BLaER1 (cell line): Measurements from ENCODE around the gene ZDHHC21.

Source experiments
- H3K27ac ChIP-seq: shearing (Covaris generic); formaldehyde crosslinking; 2 replicates; pipeline ENCODE4 v1.8.1; 2022
- H3K27me3 ChIP-seq: shearing (Covaris generic); formaldehyde crosslinking; 2 replicates; pipeline ENCODE4 v1.8.1; 2022
- H3K36me3 ChIP-seq: shearing (Covaris generic); formaldehyde crosslinking; 2 replicates; pipeline ENCODE4 v1.8.1; 2022
- H3K4me1 ChIP-seq: shearing (Covaris generic); formaldehyde crosslinking; 2 replicates; pipeline ENCODE4 v1.8.1; 2022
- H3K4me2 ChIP-seq: shearing (Covaris generic); formaldehyde crosslinking; 2 replicates; pipeline ENCODE4 v1.8.1; 2022
- H3K4me3 ChIP-seq: shearing (Covaris generic); formaldehyde crosslinking; 2 replicates; pipeline ENCODE4 v1.8.1; 2022
- H3K9ac ChIP-seq: shearing (Covaris generic); formaldehyde crosslinking; 2 replicates; pipeline ENCODE4 v1.8.1; 2022
- H3K9me3 ChIP-seq: shearing (Covaris generic); formaldehyde crosslinking; 2 replicates; pipeline ENCODE4 v1.8.1; 2022
- H4K20me1 ChIP-seq: shearing (Covaris generic); formaldehyde crosslinking; 2 replicates; pipeline ENCODE4 v1.8.1; 2022
- Cebpa-rat ChIP-seq: shearing (Covaris generic); IDR thresholded peaks from 2 replicates; pipeline ENCODE4 v1.8.1; 2022

ZDHHC21 gene

GRCh38 chr9:14661421-14662059 lies 31.7 kb downstream of the ZDHHC21 start:
- TF ChIP-seq Cebpa-rat = no peak
- H3K9ac ChIP-seq = no peak overlapping the region
- no peaks in the 10 kb centered on the region for H3K4me1 ChIP-seq
- H3K4me3 ChIP-seq = no peak overlapping the region
- no peaks in the 10 kb centered on the region for H3K27me3 ChIP-seq
- H3K9me3 ChIP-seq = no peaks in the 10 kb centered on the region
- peaks cover 4% of the 10 kb centered on the region; the same call in 1 of the 2 replicates for H3K36me3 ChIP-seq
- H3K27ac ChIP-seq = no peak overlapping the region
- H3K4me2 ChIP-seq = no peak overlapping the region
- H4K20me1 ChIP-seq = no peaks in the 10 kb centered on the region

- TF ChIP-seq Cebpa-rat = no peak
- no peak overlapping the region for H3K4me2 ChIP-seq
- no peaks in the 10 kb centered on the region for H3K9me3 ChIP-seq
- H3K27ac ChIP-seq = no peak overlapping the region
- no peaks in the 10 kb centered on the region for H3K27me3 ChIP-seq
- H3K4me1 ChIP-seq = no peaks in the 10 kb centered on the region
- no peak overlapping the region for H3K4me3 ChIP-seq
- no peak overlapping the region for H3K9ac ChIP-seq
- H3K36me3 ChIP-seq = peaks cover 4% of the 10 kb centered on the region; the same call in 1 of the 2 replicates
- no peaks in the 10 kb centered on the region for H4K20me1 ChIP-seq
Measured at GRCh38 chr9:14660721-14661120, 32.5 kb downstream of the ZDHHC21 start.

- Histone ChIP-seq H3K27me3 (no peaks in the 10 kb centered on the region), H3K9ac (no peak overlapping the region), H3K9me3 (peaks cover 10% of the 10 kb centered on the region; the same call in 1 of the 2 replicates), H3K36me3 (peaks cover 13% of the 10 kb centered on the region; the same call in 1 of the 2 replicates), H3K4me1 (no peaks in the 10 kb centered on the region), H3K4me3 (no peak overlapping the region), H4K20me1 (no peaks in the 10 kb centered on the region), H3K27ac (no peak overlapping the region), H3K4me2 (no peak overlapping the region)
- TF ChIP-seq Cebpa-rat = no peak
Measured at GRCh38 chr9:14654932-14655331, 38.3 kb downstream of the ZDHHC21 start.

- Histone ChIP-seq H3K27ac (no peak overlapping the region), H3K9me3 (peaks cover 10% of the 10 kb centered on the region; the same call in 1 of the 2 replicates), H3K27me3 (no peaks in the 10 kb centered on the region), H3K4me1 (no peaks in the 10 kb centered on the region), H3K4me2 (no peak overlapping the region), H3K4me3 (no peak overlapping the region), H3K36me3 (peaks cover 13% of the 10 kb centered on the region; the same call in 1 of the 2 replicates), H3K9ac (no peak overlapping the region), H4K20me1 (no peaks in the 10 kb centered on the region)
- no peak for TF ChIP-seq Cebpa-rat
Measured at GRCh38 chr9:14653511-14653910, 39.7 kb downstream of the ZDHHC21 start.

GRCh38 chr9:14652729-14653377 lies 40.4 kb downstream of the ZDHHC21 start:
- no peak overlapping the region for H3K4me3 ChIP-seq
- no peak for TF ChIP-seq Cebpa-rat
- H4K20me1 ChIP-seq = no peaks in the 10 kb centered on the region
- no peak overlapping the region for H3K27ac ChIP-seq
- no peaks in the 10 kb centered on the region for H3K4me1 ChIP-seq
- peaks cover 13% of the 10 kb centered on the region; the same call in 1 of the 2 replicates for H3K36me3 ChIP-seq
- no peaks in the 10 kb centered on the region for H3K27me3 ChIP-seq
- H3K9me3 ChIP-seq = peaks cover 10% of the 10 kb centered on the region; the same call in 1 of the 2 replicates
- H3K9ac ChIP-seq = no peak overlapping the region
- no peak overlapping the region for H3K4me2 ChIP-seq

- H3K27ac ChIP-seq = no peak overlapping the region
- H3K27me3 ChIP-seq = no peaks in the 10 kb centered on the region
- no peaks in the 10 kb centered on the region for H3K4me1 ChIP-seq
- H4K20me1 ChIP-seq = no peaks in the 10 kb centered on the region
- H3K36me3 ChIP-seq = peaks cover 9% of the 10 kb centered on the region; the same call in 1 of the 2 replicates
- H3K4me3 ChIP-seq = no peak overlapping the region
- no peak for TF ChIP-seq Cebpa-rat
- no peak overlapping the region for H3K4me2 ChIP-seq
- H3K9me3 ChIP-seq = peaks cover 10% of the 10 kb centered on the region; the same call in 1 of the 2 replicates
- no peak overlapping the region for H3K9ac ChIP-seq
Measured at GRCh38 chr9:14650596-14650995, 42.6 kb downstream of the ZDHHC21 start.

- Histone ChIP-seq H3K27ac (no peak overlapping the region), H3K9ac (no peak overlapping the region), H3K27me3 (no peaks in the 10 kb centered on the region), H3K36me3 (no peaks in the 10 kb centered on the region; the same call in 1 of the 2 replicates), H3K9me3 (no peaks in the 10 kb centered on the region), H3K4me1 (no peaks in the 10 kb centered on the region), H4K20me1 (no peaks in the 10 kb centered on the region), H3K4me2 (no peak overlapping the region), H3K4me3 (no peak overlapping the region)
- TF ChIP-seq Cebpa-rat = no peak
Measured at GRCh38 chr9:14645648-14646047, 47.6 kb downstream of the ZDHHC21 start.

GRCh38 chr9:14640967-14641366 lies 52.3 kb downstream of the ZDHHC21 start:
- no peak overlapping the region for H3K4me2 ChIP-seq
- H4K20me1 ChIP-seq = no peaks in the 10 kb centered on the region
- no peaks in the 10 kb centered on the region for H3K9me3 ChIP-seq
- no peaks in the 10 kb centered on the region for H3K36me3 ChIP-seq
- H3K27me3 ChIP-seq = no peaks in the 10 kb centered on the region
- H3K4me3 ChIP-seq = no peak overlapping the region
- no peaks in the 10 kb centered on the region for H3K4me1 ChIP-seq
- H3K27ac ChIP-seq = no peak overlapping the region
- no peak for TF ChIP-seq Cebpa-rat
- H3K9ac ChIP-seq = no peak overlapping the region

- H3K36me3 ChIP-seq = no peaks in the 10 kb centered on the region
Measured at GRCh38 chr9:14640294-14640693, 52.9 kb downstream of the ZDHHC21 start.

GRCh38 chr9:14633906-14634565 lies 59.2 kb downstream of the ZDHHC21 start:
- H3K9ac ChIP-seq = no peak overlapping the region
- peaks cover 45% of the 10 kb centered on the region for H3K36me3 ChIP-seq
- peaks cover 17% of the 10 kb centered on the region for H3K9me3 ChIP-seq
- H3K4me2 ChIP-seq = no peak overlapping the region
- H3K27me3 ChIP-seq = no peaks in the 10 kb centered on the region
- H3K27ac ChIP-seq = no peak overlapping the region
- H3K4me1 ChIP-seq = no peaks in the 10 kb centered on the region
- H3K4me3 ChIP-seq = no peak overlapping the region
- H4K20me1 ChIP-seq = no peaks in the 10 kb centered on the region
- TF ChIP-seq Cebpa-rat = no peak

More at GRCh38 chr9:14640294-14640693, 52.9 kb downstream of the ZDHHC21 start:
- H3K4me3 ChIP-seq = no peak overlapping the region
- H3K27me3 ChIP-seq = no peaks in the 10 kb centered on the region
- no peak overlapping the region for H3K4me2 ChIP-seq
- no peak for TF ChIP-seq Cebpa-rat
- no peaks in the 10 kb centered on the region for H3K4me1 ChIP-seq
- no peak overlapping the region for H3K27ac ChIP-seq
- H3K9ac ChIP-seq = no peak overlapping the region
- H3K9me3 ChIP-seq = no peaks in the 10 kb centered on the region
- H4K20me1 ChIP-seq = no peaks in the 10 kb centered on the region
